Fibroblast of skin of right biceps (primary cell): Measurements from ENCODE around the gene FCER2.
"Not testable (repeated sequence)": the region's sequence is repeated elsewhere in the genome, so short reads cannot be mapped to it uniquely, and the experiment has no call there.

ENCODE experiments used
- DNase-seq: peaks from one replicate; pipeline ENCODE4 v3.0.0-alpha.2; 2013

Gene FCER2

GRCh38 chr19:7701654-7702457, at the start of gene FCER2:
FCER2 (minus strand) TSS chr19:7702131; CDS start chr19:7699760, 2,371 bp downstream.
- no peak for DNase-seq

- no peak for DNase-seq
Measured at GRCh38 chr19:7751157-7751783, 49.3 kb upstream of the FCER2 start.

- DNase-seq: no peak
Measured at GRCh38 chr19:7748756-7749155, 46.8 kb upstream of the FCER2 start.

- no peak for DNase-seq
Measured at GRCh38 chr19:7748171-7748570, 46.2 kb upstream of the FCER2 start.

GRCh38 chr19:7746903-7747884, 45.3 kb upstream of the FCER2 start, which contains the start of gene CD209:
CD209 (minus strand) TSS chr19:7747534; CDS start chr19:7747511, 23 bp downstream.
- DNase-seq: no peak

GRCh38 chr19:7746306-7746705, 44.4 kb upstream of the FCER2 start:
- not testable (repeated sequence) for DNase-seq

- DNase-seq: no peak
Measured at GRCh38 chr19:7744871-7745650, 43.1 kb upstream of the FCER2 start.

GRCh38 chr19:7744199-7744786, 42.4 kb upstream of the FCER2 start:
- DNase-seq: no peak

- no peak for DNase-seq
Measured at GRCh38 chr19:7743425-7743841, 41.5 kb upstream of the FCER2 start.

GRCh38 chr19:7742991-7743390, 41.1 kb upstream of the FCER2 start:
- DNase-seq: no peak

GRCh38 chr19:7742575-7742974, 40.6 kb upstream of the FCER2 start:
- no peak for DNase-seq

- no peak for DNase-seq
Measured at GRCh38 chr19:7740682-7741054, 38.7 kb upstream of the FCER2 start.

- no peak for DNase-seq
Measured at GRCh38 chr19:7739801-7740681, 38.1 kb upstream of the FCER2 start.

- no peak for DNase-seq
Measured at GRCh38 chr19:7739211-7739755, 37.4 kb upstream of the FCER2 start.

- no peak for DNase-seq
Measured at GRCh38 chr19:7738023-7738422, 36.1 kb upstream of the FCER2 start.

- DNase-seq: no peak
Measured at GRCh38 chr19:7737215-7737614, 35.3 kb upstream of the FCER2 start.

- no peak for DNase-seq
Measured at GRCh38 chr19:7736148-7736547, 34.2 kb upstream of the FCER2 start.

- DNase-seq: no peak
Measured at GRCh38 chr19:7734220-7735203, 32.6 kb upstream of the FCER2 start.

- DNase-seq: no peak
Measured at GRCh38 chr19:7733376-7733775, 31.4 kb upstream of the FCER2 start.
